IMR-90 (cell line): ENCODE data around the gene DSCAM. TPM values are rescaled to one million over a fixed set of nuclear protein-coding genes. Genes with fewer than 3 reads are reported as not detected.

Source experiments
- ATAC-seq: fragments of 200-7000 bp; cut with Tn5 transposase; 2 replicates; pipeline ENCODE4 v1.9.1; 2020; ENCODE audit warnings: low read depth, mild to moderate bottlenecking, moderate library complexity
- BruUV-seq: library from RNA; stranded (reverse); fragments of 400-500 nt; replicated peaks from 2 replicates; lab custom pipeline; 2021; lab: Mats Ljungman, UMichigan
- CTCF ChIA-PET: fragments of 300-600 bp; formaldehyde crosslinking; extraction: SDS; loops from one replicate; lab custom pipeline; 2021; ENCODE audit warnings: antibody characterized with exemption; lab: Yijun Ruan, JAX
- POLR2A ChIA-PET: fragments of 300-600 bp; sonication (Branson Sonifier 250); formaldehyde crosslinking; loops from one replicate; lab custom pipeline; 2022; ENCODE audit warnings: antibody characterized with exemption; ENCODE audit not compliant: unreplicated experiment; lab: Charles Lee
- DNase-seq: peaks from one replicate; pipeline ENCODE4 v3.0.0; 2013
- H2AFZ ChIP-seq: replicated peaks from 2 replicates; pipeline ENCODE3; 2013; ENCODE audit warnings: low read length, mild to moderate bottlenecking; ENCODE audit not compliant: poor library complexity
- H2AK5ac ChIP-seq: 2 replicates; pipeline ENCODE4 v1.6.1; 2013; ENCODE audit warnings: low read depth, low read length, inconsistent platforms
- H2AK9ac ChIP-seq: replicated peaks from 2 replicates; pipeline ENCODE3; 2013; ENCODE audit warnings: mild to moderate bottlenecking, low read depth, low read length, moderate library complexity; ENCODE audit not compliant: poor library complexity
- H2BK120ac ChIP-seq: 2 replicates; pipeline ENCODE4 v1.6.1; 2013; ENCODE audit warnings: low read depth, low read length, inconsistent platforms
- H2BK15ac ChIP-seq: 3 replicates; pipeline ENCODE4 v1.6.1; 2013; ENCODE audit warnings: low read depth, low read length, inconsistent platforms
- H2BK20ac ChIP-seq: 2 replicates; pipeline ENCODE4 v1.6.1; 2013; ENCODE audit warnings: low read depth, mild to moderate bottlenecking, inconsistent platforms, low read length, moderate library complexity
- H2BK5ac ChIP-seq: 2 replicates; pipeline ENCODE4 v1.6.1; 2013; ENCODE audit warnings: mild to moderate bottlenecking, low read depth, low read length, inconsistent platforms; ENCODE audit not compliant: poor library complexity, severe bottlenecking
- H3K14ac ChIP-seq: replicated peaks from 2 replicates; pipeline ENCODE4 v1.6.1; 2013; ENCODE audit warnings: low read depth, low read length, inconsistent platforms
- H3K18ac ChIP-seq: 2 replicates; pipeline ENCODE4 v1.6.1; 2013; ENCODE audit warnings: low read depth, low read length, control low read depth
- H3K23ac ChIP-seq: 2 replicates; pipeline ENCODE4 v1.6.1; 2013; ENCODE audit warnings: low read depth, low read length, inconsistent platforms
- H3K27ac ChIP-seq: 2 replicates; pipeline ENCODE4 v1.5.1; 2013; ENCODE audit warnings: mild to moderate bottlenecking, control low read depth, low read length; ENCODE audit not compliant: insufficient read depth
- H3K27me3 ChIP-seq: 2 replicates; pipeline ENCODE4 v1.6.1; 2013; ENCODE audit warnings: low read length; ENCODE audit not compliant: control insufficient read depth, insufficient read depth
- H3K36me3 ChIP-seq: 2 replicates; pipeline ENCODE4 v1.6.1; 2013; ENCODE audit warnings: low read length, mixed read lengths; ENCODE audit not compliant: control insufficient read depth, insufficient read depth
- H3K4ac ChIP-seq: 2 replicates; pipeline ENCODE4 v1.6.1; 2013; ENCODE audit warnings: low read depth, low read length, inconsistent platforms
- H3K4me1 ChIP-seq: 2 replicates; pipeline ENCODE4 v1.6.1; 2013; ENCODE audit warnings: low read length, mixed read lengths; ENCODE audit not compliant: control insufficient read depth, insufficient read depth
- H3K4me2 ChIP-seq: 2 replicates; pipeline ENCODE4 v1.6.1; 2013; ENCODE audit warnings: low read depth, mild to moderate bottlenecking, control low read depth, low read length, moderate library complexity
- H3K4me3 ChIP-seq: 2 replicates; pipeline ENCODE4 v1.5.1; 2013; ENCODE audit warnings: low read depth, mild to moderate bottlenecking, control low read depth, low read length, moderate library complexity; ENCODE audit not compliant: insufficient read depth
- H3K56ac ChIP-seq: 2 replicates; pipeline ENCODE4 v1.6.1; 2013; ENCODE audit warnings: low read length, inconsistent platforms; ENCODE audit not compliant: insufficient read depth; ENCODE audit errors: extremely low read depth
- H3K79me1 ChIP-seq, 2 experiments: 2 replicates each; pipeline ENCODE4 v1.6.1; 2013; ENCODE audit warnings: low read length in 2 of 2, inconsistent platforms in 1 of 2, low read depth in 1 of 2
- H3K9ac ChIP-seq: 2 replicates; pipeline ENCODE4 v1.6.1; 2013; ENCODE audit warnings: low read depth, low read length, control low read depth
- H3K9me1 ChIP-seq: 2 replicates; pipeline ENCODE4 v1.6.1; 2013; ENCODE audit warnings: low read length, inconsistent platforms; ENCODE audit not compliant: insufficient read depth
- H3K9me3 ChIP-seq: 2 replicates; pipeline ENCODE4 v1.6.1; 2013; ENCODE audit warnings: low read length; ENCODE audit not compliant: control insufficient read depth, insufficient read depth
- H4K20me1 ChIP-seq: 2 replicates; pipeline ENCODE4 v1.6.1; 2013; ENCODE audit warnings: low read length, inconsistent platforms; ENCODE audit not compliant: insufficient read depth
- H4K5ac ChIP-seq: 2 replicates; pipeline ENCODE4 v1.6.1; 2013; ENCODE audit warnings: mild to moderate bottlenecking, low read depth, low read length, control low read depth
- H4K8ac ChIP-seq, 2 experiments: 2 replicates each; pipeline ENCODE4 v1.6.1; 2013; ENCODE audit warnings: low read depth in 2 of 2, low read length in 2 of 2, control low read depth in 1 of 2, inconsistent platforms in 1 of 2
- H4K91ac ChIP-seq: 2 replicates; pipeline ENCODE4 v1.6.1; 2013; ENCODE audit warnings: low read depth, low read length, inconsistent platforms; ENCODE audit not compliant: insufficient read depth
- CHD1 ChIP-seq: IDR thresholded peaks from 2 replicates; pipeline ENCODE4 v1.6.1; 2012; ENCODE audit warnings: low read depth, low read length, improper control_type of control experiment
- FOS ChIP-seq: fragments of 150-350 bp; IDR thresholded peaks from 2 replicates; pipeline ENCODE4 v1.6.1; 2016; ENCODE audit warnings: low read depth, low read length
- POLR2A ChIP-seq: IDR thresholded peaks from 2 replicates; pipeline ENCODE4 v1.6.1; 2012; ENCODE audit warnings: mild to moderate bottlenecking, low read depth, low read length
- RFX5 ChIP-seq: IDR thresholded peaks from 2 replicates; pipeline ENCODE4 v1.8.0; 2012; ENCODE audit warnings: low read depth, mild to moderate bottlenecking, low read length, moderate library complexity
- WGBS, 2 experiments: methylation state at CpG; one replicate each; pipeline versions ENCODE4 v1.1.5 to v1.1.7; 2013; ENCODE audit warnings: missing lambda C conversion rate in 2 of 2; ENCODE audit not compliant: insufficient read length in 1 of 2; ENCODE audit errors: extremely low coverage in 2 of 2; 5-methylcytosine and 5-hydroxymethylcytosine counted together
- dilution Hi-C: fragments of 300-500 bp; cut with HindIII; formaldehyde crosslinking; loops from one replicate; pipeline ENCODE4 v1.14.3; 2018; ENCODE audit warnings: low sequenced_read_pairs; ENCODE audit not compliant: unreplicated experiment
- in situ Hi-C: fragments of 300-500 bp; cut with MboI; formaldehyde crosslinking; loops from 3 replicates; pipeline ENCODE4 v1.14.3; 2019; ENCODE audit warnings: low sequenced_read_pairs, inconsistent platforms, mixed read lengths
- intact Hi-C: fragments of 100-400 bp; cut with micrococcal nuclease; formaldehyde crosslinking; loops from 2 replicates; pipeline ENCODE4 v1.10.0; 2022
- polyA plus RNA-seq, 3 experiments: library from polyadenylated mRNA; depleted of rRNA; stranded (reverse); fragments of >200 nt; gene quantifications; 2 replicates each; pipeline ENCODE4 v1.2.3, GENCODE V29; 2012; ENCODE audit warnings: low replicate concordance in 1 of 3
- total RNA-seq: library from RNA; depleted of rRNA; stranded (reverse); fragments of >200 nt; gene quantifications from 2 replicates; pipeline ENCODE4 v1.2.3, GENCODE V29; 2012

Gene DSCAM
- total and polyA plus RNA-seq, 2 of the 4 experiments (the other 2 are of a cell fraction) = under 0.01 to 0.02 TPM

- H3K79me1 ChIP-seq = no peaks in the 10 kb centered on the region
- no peak overlapping the region for H2BK120ac ChIP-seq
- no peak overlapping the region for H2AK9ac ChIP-seq
- H3K4me3 ChIP-seq = no peak overlapping the region
- H2BK5ac ChIP-seq = no peak overlapping the region
- intact Hi-C loops (no loop called here), in situ Hi-C loops (no loop called here), dilution Hi-C loops (no loop called here)
- no peak for ATAC-seq
- H3K9ac ChIP-seq = no peak overlapping the region
- H3K27ac ChIP-seq = no peak overlapping the region
- no peak overlapping the region for H3K18ac ChIP-seq
- no peak overlapping the region for H4K8ac ChIP-seq
- H3K4ac ChIP-seq = no peak overlapping the region
- no peaks in the 10 kb centered on the region for H3K27me3 ChIP-seq
- TF ChIP-seq POLR2A (no peak), CHD1 (no peak), FOS (no peak), RFX5 (no peak)
- no TSS peak for BruUV-seq
- ChIA-PET POLR2A (no interaction called here), CTCF (no interaction called here)
- no peak overlapping the region for H3K56ac ChIP-seq
- peaks cover 7% of the 10 kb centered on the region for H3K9me3 ChIP-seq
- H2AFZ ChIP-seq = no peak overlapping the region
- no peaks in the 10 kb centered on the region for H3K4me1 ChIP-seq
- H2BK15ac ChIP-seq = no peak overlapping the region
- H3K36me3 ChIP-seq = no peaks in the 10 kb centered on the region
- H4K5ac ChIP-seq = no peak overlapping the region
- H3K23ac ChIP-seq = no peak overlapping the region
- no peak overlapping the region for H4K91ac ChIP-seq
- H3K4me2 ChIP-seq = no peak overlapping the region
- no peaks in the 10 kb centered on the region for H4K20me1 ChIP-seq
- DNase-seq = no peak
- H3K14ac ChIP-seq = no peak overlapping the region
- no peak overlapping the region for H2BK20ac ChIP-seq
- no peaks in the 10 kb centered on the region for H3K9me1 ChIP-seq
- H2AK5ac ChIP-seq = no peak overlapping the region
- 33% methylated on average over 3 of the region's 27 CpGs; no CpG with 5 or more reads in 1 of the 2 experiments for WGBS, 2 experiments
Measured at GRCh38 chr21:40577285-40578043, 269.5 kb downstream of the DSCAM start.
